IMR-90 (cell line): ENCODE results near the gene CDK15. TPM values are rescaled to one million over a fixed set of nuclear protein-coding genes. Genes with fewer than 3 reads are reported as not detected.

Experiments
- ATAC-seq: fragments of 200-7000 bp; cut with Tn5 transposase; 2 replicates; pipeline ENCODE4 v1.9.1; 2020; ENCODE audit warnings: low read depth, mild to moderate bottlenecking, moderate library complexity
- Bru-seq: library from RNA; stranded (reverse); fragments of 400-500 nt; gene quantifications from one replicate; lab custom pipeline; 2021; lab: Mats Ljungman, UMichigan
- BruChase-seq, 2 experiments: library from RNA; stranded (reverse); fragments of 400-500 nt; gene quantifications; one replicate each; lab custom pipeline; 2021; lab: Mats Ljungman, UMichigan
- BruUV-seq: library from RNA; stranded (reverse); fragments of 400-500 nt; replicated peaks from 2 replicates; lab custom pipeline; 2021; lab: Mats Ljungman, UMichigan
- CTCF ChIA-PET: fragments of 300-600 bp; formaldehyde crosslinking; extraction: SDS; loops from one replicate; lab custom pipeline; 2021; ENCODE audit warnings: antibody characterized with exemption; lab: Yijun Ruan, JAX
- POLR2A ChIA-PET: fragments of 300-600 bp; sonication (Branson Sonifier 250); formaldehyde crosslinking; loops from one replicate; lab custom pipeline; 2022; ENCODE audit warnings: antibody characterized with exemption; ENCODE audit not compliant: unreplicated experiment; lab: Charles Lee
- DNase-seq: peaks from one replicate; pipeline ENCODE4 v3.0.0; 2013
- H2AFZ ChIP-seq: replicated peaks from 2 replicates; pipeline ENCODE3; 2013; ENCODE audit warnings: low read length, mild to moderate bottlenecking; ENCODE audit not compliant: poor library complexity
- H2AK5ac ChIP-seq: 2 replicates; pipeline ENCODE4 v1.6.1; 2013; ENCODE audit warnings: low read depth, low read length, inconsistent platforms
- H2AK9ac ChIP-seq: replicated peaks from 2 replicates; pipeline ENCODE3; 2013; ENCODE audit warnings: mild to moderate bottlenecking, low read depth, low read length, moderate library complexity; ENCODE audit not compliant: poor library complexity
- H2BK120ac ChIP-seq: 2 replicates; pipeline ENCODE4 v1.6.1; 2013; ENCODE audit warnings: low read depth, low read length, inconsistent platforms
- H2BK15ac ChIP-seq: 3 replicates; pipeline ENCODE4 v1.6.1; 2013; ENCODE audit warnings: low read depth, low read length, inconsistent platforms
- H2BK20ac ChIP-seq: 2 replicates; pipeline ENCODE4 v1.6.1; 2013; ENCODE audit warnings: low read depth, mild to moderate bottlenecking, inconsistent platforms, low read length, moderate library complexity
- H2BK5ac ChIP-seq: 2 replicates; pipeline ENCODE4 v1.6.1; 2013; ENCODE audit warnings: mild to moderate bottlenecking, low read depth, low read length, inconsistent platforms; ENCODE audit not compliant: poor library complexity, severe bottlenecking
- H3K14ac ChIP-seq: replicated peaks from 2 replicates; pipeline ENCODE4 v1.6.1; 2013; ENCODE audit warnings: low read depth, low read length, inconsistent platforms
- H3K18ac ChIP-seq: 2 replicates; pipeline ENCODE4 v1.6.1; 2013; ENCODE audit warnings: low read depth, low read length, control low read depth
- H3K23ac ChIP-seq: 2 replicates; pipeline ENCODE4 v1.6.1; 2013; ENCODE audit warnings: low read depth, low read length, inconsistent platforms
- H3K27ac ChIP-seq: 2 replicates; pipeline ENCODE4 v1.5.1; 2013; ENCODE audit warnings: mild to moderate bottlenecking, control low read depth, low read length; ENCODE audit not compliant: insufficient read depth
- H3K27me3 ChIP-seq: 2 replicates; pipeline ENCODE4 v1.6.1; 2013; ENCODE audit warnings: low read length; ENCODE audit not compliant: control insufficient read depth, insufficient read depth
- H3K36me3 ChIP-seq: 2 replicates; pipeline ENCODE4 v1.6.1; 2013; ENCODE audit warnings: low read length, mixed read lengths; ENCODE audit not compliant: control insufficient read depth, insufficient read depth
- H3K4ac ChIP-seq: 2 replicates; pipeline ENCODE4 v1.6.1; 2013; ENCODE audit warnings: low read depth, low read length, inconsistent platforms
- H3K4me1 ChIP-seq: 2 replicates; pipeline ENCODE4 v1.6.1; 2013; ENCODE audit warnings: low read length, mixed read lengths; ENCODE audit not compliant: control insufficient read depth, insufficient read depth
- H3K4me2 ChIP-seq: 2 replicates; pipeline ENCODE4 v1.6.1; 2013; ENCODE audit warnings: low read depth, mild to moderate bottlenecking, control low read depth, low read length, moderate library complexity
- H3K4me3 ChIP-seq: 2 replicates; pipeline ENCODE4 v1.5.1; 2013; ENCODE audit warnings: low read depth, mild to moderate bottlenecking, control low read depth, low read length, moderate library complexity; ENCODE audit not compliant: insufficient read depth
- H3K56ac ChIP-seq: 2 replicates; pipeline ENCODE4 v1.6.1; 2013; ENCODE audit warnings: low read length, inconsistent platforms; ENCODE audit not compliant: insufficient read depth; ENCODE audit errors: extremely low read depth
- H3K79me1 ChIP-seq, 2 experiments: 2 replicates each; pipeline ENCODE4 v1.6.1; 2013; ENCODE audit warnings: low read length in 2 of 2, inconsistent platforms in 1 of 2, low read depth in 1 of 2
- H3K9ac ChIP-seq: 2 replicates; pipeline ENCODE4 v1.6.1; 2013; ENCODE audit warnings: low read depth, low read length, control low read depth
- H3K9me1 ChIP-seq: 2 replicates; pipeline ENCODE4 v1.6.1; 2013; ENCODE audit warnings: low read length, inconsistent platforms; ENCODE audit not compliant: insufficient read depth
- H3K9me3 ChIP-seq: 2 replicates; pipeline ENCODE4 v1.6.1; 2013; ENCODE audit warnings: low read length; ENCODE audit not compliant: control insufficient read depth, insufficient read depth
- H4K20me1 ChIP-seq: 2 replicates; pipeline ENCODE4 v1.6.1; 2013; ENCODE audit warnings: low read length, inconsistent platforms; ENCODE audit not compliant: insufficient read depth
- H4K5ac ChIP-seq: 2 replicates; pipeline ENCODE4 v1.6.1; 2013; ENCODE audit warnings: mild to moderate bottlenecking, low read depth, low read length, control low read depth
- H4K8ac ChIP-seq, 2 experiments: 2 replicates each; pipeline ENCODE4 v1.6.1; 2013; ENCODE audit warnings: low read depth in 2 of 2, low read length in 2 of 2, control low read depth in 1 of 2, inconsistent platforms in 1 of 2
- H4K91ac ChIP-seq: 2 replicates; pipeline ENCODE4 v1.6.1; 2013; ENCODE audit warnings: low read depth, low read length, inconsistent platforms; ENCODE audit not compliant: insufficient read depth
- MAFK ChIP-seq: IDR thresholded peaks from 2 replicates; pipeline ENCODE4 v1.6.1; 2012; ENCODE audit warnings: low read depth, low read length, improper control_type of control experiment
- SMC3 ChIP-seq: fragments of 150-350 bp; IDR thresholded peaks from 2 replicates; pipeline ENCODE4 v1.6.1; 2016; ENCODE audit warnings: low read depth, mild to moderate bottlenecking, antibody characterized with exemption, low read length, moderate library complexity
- WGBS, 2 experiments: methylation state at CpG; one replicate each; pipeline versions ENCODE4 v1.1.5 to v1.1.7; 2013; ENCODE audit warnings: missing lambda C conversion rate in 2 of 2; ENCODE audit not compliant: insufficient read length in 1 of 2; ENCODE audit errors: extremely low coverage in 2 of 2; 5-methylcytosine and 5-hydroxymethylcytosine counted together
- dilution Hi-C: fragments of 300-500 bp; cut with HindIII; formaldehyde crosslinking; loops from one replicate; pipeline ENCODE4 v1.14.3; 2018; ENCODE audit warnings: low sequenced_read_pairs; ENCODE audit not compliant: unreplicated experiment
- in situ Hi-C: fragments of 300-500 bp; cut with MboI; formaldehyde crosslinking; loops from 3 replicates; pipeline ENCODE4 v1.14.3; 2019; ENCODE audit warnings: low sequenced_read_pairs, inconsistent platforms, mixed read lengths
- intact Hi-C: fragments of 100-400 bp; cut with micrococcal nuclease; formaldehyde crosslinking; loops from 2 replicates; pipeline ENCODE4 v1.10.0; 2022
- long read RNA-seq: library from polyadenylated mRNA; unstranded; transcript quantifications from one replicate; pipeline ENCODE4 v2.0.0, GENCODE V29; 2021; ENCODE audit not compliant: unreplicated experiment
- polyA plus RNA-seq, 3 experiments: library from polyadenylated mRNA; depleted of rRNA; stranded (reverse); fragments of >200 nt; gene quantifications; 2 replicates each; pipeline ENCODE4 v1.2.3, GENCODE V29; 2012; ENCODE audit warnings: low replicate concordance in 1 of 3
- total RNA-seq: library from RNA; depleted of rRNA; stranded (reverse); fragments of >200 nt; gene quantifications from 2 replicates; pipeline ENCODE4 v1.2.3, GENCODE V29; 2012; rRNA removed

CDK15 gene
- total RNA-seq (28.9 and 33.0 TPM in 2 replicates), polyA plus RNA-seq (2012; rRNA removed) (15.7 and 16.1 TPM in 2 replicates), Bru-seq, nascent RNA (percentile 66 among the genes with signal in this experiment), BruChase-seq, experiment 1, labeled RNA remaining after a 6-hour chase (percentile 68 among the genes with signal in this experiment), BruChase-seq, experiment 2, labeled RNA remaining after a 2-hour chase (percentile 68 among the genes with signal in this experiment)
- 5.7 and 7.2 TPM in 2 replicates for polyA plus RNA-seq (2012; cell fraction: cytosol; rRNA removed)
- 6.9 and 22.1 TPM in 2 replicates for polyA plus RNA-seq (2012; cell fraction: nucleus; rRNA removed; ENCODE audit: low replicate concordance)
- long read RNA-seq, partial matches to known transcripts: 1 of 20 reads
- long read RNA-seq, other reads (novel, unspliced or antisense): 12 of 20 reads

GRCh38 chr2:201806442-201807170 lies at the start of gene CDK15:
Gene CDK15 (plus strand): TSS chr2:201806537. CDS start chr2:201806665, 128 bp downstream.
- Histone ChIP-seq H3K4me3 (peak within 1 kb of the TSS; percentile 16), H3K18ac (peak within 1 kb of the TSS; percentile 74), H4K8ac (peak within 1 kb of the TSS; percentile 51 to 85), H4K91ac (peak within 1 kb of the TSS; percentile 93), H3K9me3 (no peaks in the 10 kb centered on the region), H3K36me3 (no peaks in the 10 kb centered on the region), H2AFZ (peak within 1 kb of the TSS; percentile 89), H3K27me3 (no peaks in the 10 kb centered on the region), H3K4me1 (peaks cover 12% of the 10 kb centered on the region), H3K14ac (peak within 1 kb of the TSS; percentile 87), H3K4ac (peak within 1 kb of the TSS; percentile 95), H2BK120ac (peak within 1 kb of the TSS; percentile 97), H4K5ac (peak within 1 kb of the TSS; percentile 47), H3K79me1 (peaks cover 0 to 23% of the 10 kb centered on the region in 2 experiments; a peak in 1 of 4 replicates), H3K27ac (peak within 1 kb of the TSS; percentile 65), H2BK15ac (peak within 1 kb of the TSS; percentile 55), H2AK9ac (peak within 1 kb of the TSS; percentile 50), H2BK5ac (peak within 1 kb of the TSS; percentile 68), H3K9me1 (peaks cover 7% of the 10 kb centered on the region), H3K9ac (peak within 1 kb of the TSS; percentile 64), H3K56ac (peak within 1 kb of the TSS; percentile 73), H2AK5ac (peak within 1 kb of the TSS; percentile 94), H2BK20ac (peak within 1 kb of the TSS; percentile 96), H3K4me2 (peak within 1 kb of the TSS; percentile 66), H4K20me1 (no peaks in the 10 kb centered on the region), H3K23ac (peak within 1 kb of the TSS; percentile 68)
- ChIA-PET CTCF (interaction anchor here (0.6 kb wide), 1 partner anchor 54 kb away, joined by 3 read pairs; no protein-coding TSS in a partner anchor), POLR2A (interaction anchor here (1.6 kb wide), 1 partner anchor 53 kb away, joined by 3 read pairs; no protein-coding TSS in a partner anchor)
- dilution Hi-C loops: no loop called here
- intact Hi-C loops: loop anchor here (2.0 kb wide), 1 partner anchor 48 kb away; no protein-coding TSS in a partner anchor
- 17% methylated on average over 1 of the region's 10 CpGs; no CpG with 5 or more reads in 1 of the 2 experiments for WGBS, 2 experiments
- BruUV-seq: no TSS peak
- peak; percentile 87 for ATAC-seq
- DNase-seq: peak; percentile 80
- TF ChIP-seq SMC3 (no peak), MAFK (peak; percentile 49; the same call in 1 of the 2 replicates)
- in situ Hi-C loops: no loop called here
